NCI-H2227 treated with DMSO at 0.1 percent for 48 hours (cell line): ENCODE data around the gene KRT8.

Source experiments
- DNase-seq: peaks from one replicate; lab custom pipeline; 2025; lab: John Stamatoyannopoulos, UW

The KRT8 gene

DNA sequence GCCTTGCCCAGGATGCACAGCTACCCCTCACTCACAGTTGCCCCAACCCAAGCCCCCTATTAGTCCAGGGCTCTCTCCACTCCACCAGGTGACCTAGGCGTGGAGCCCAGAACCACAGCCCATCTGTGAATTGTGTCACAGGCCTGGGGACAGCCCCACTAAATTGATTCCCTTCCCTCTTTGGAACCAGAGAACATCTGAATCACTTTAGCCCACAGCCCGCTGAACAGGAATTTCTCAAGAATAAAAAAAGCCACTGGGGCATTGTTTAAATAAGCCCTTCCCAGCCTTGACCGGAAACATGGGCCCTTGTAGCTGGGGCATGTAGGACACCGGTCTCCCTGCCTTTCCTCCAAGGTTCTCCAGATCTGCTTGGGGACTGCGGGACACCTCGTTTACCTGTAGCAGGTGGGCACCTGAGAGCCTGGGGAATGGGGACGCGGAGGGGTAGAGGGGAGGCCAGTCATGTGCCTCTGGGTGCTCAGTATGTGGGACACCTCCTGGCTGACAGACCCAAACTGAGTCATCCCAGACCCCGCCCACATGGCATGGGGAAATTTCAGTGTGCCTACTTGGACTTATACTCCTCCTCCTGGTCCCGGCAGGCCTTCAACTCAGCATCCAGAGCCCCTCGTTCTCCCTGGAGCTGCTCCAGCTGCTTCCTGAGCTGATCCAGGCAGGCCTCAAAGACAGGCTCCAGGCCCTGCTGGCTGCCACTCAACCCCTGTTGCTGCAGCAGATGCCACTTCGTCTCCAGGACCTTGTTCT, 57.4 kb downstream of the KRT8 start:
- DNase-seq: no peak
